Smooth muscle cell (in vitro differentiated cells): ENCODE measurements around the gene BCORL1. TPM values are rescaled to one million over a fixed set of nuclear protein-coding genes. Genes with fewer than 3 reads are reported as not detected.

Experiments
- DNase-seq: peaks from one replicate; lab custom pipeline; 2025; ENCODE audit not compliant: unreplicated experiment; lab: John Stamatoyannopoulos, UW
- H2AFZ ChIP-seq: fragments of 200-600 bp; sonication (generic); 2 replicates; pipeline ENCODE4 v1.6.0; 2016; ENCODE audit warnings: antibody characterized with exemption, low read depth, mild to moderate bottlenecking
- H3F3A ChIP-seq: fragments of 200-600 bp; sonication (generic); 2 replicates; pipeline ENCODE4 v1.6.0; 2017; ENCODE audit warnings: antibody characterized with exemption, low read depth
- H3K27ac ChIP-seq: fragments of 200-600 bp; sonication (generic); 2 replicates; pipeline ENCODE4 v1.5.1; 2016; ENCODE audit warnings: low read depth, mild to moderate bottlenecking
- H3K27me3 ChIP-seq: fragments of 200-600 bp; sonication (generic); 2 replicates; pipeline ENCODE4 v1.6.1; 2016; ENCODE audit warnings: low read depth, mild to moderate bottlenecking
- H3K36me3 ChIP-seq: fragments of 200-600 bp; sonication (generic); 2 replicates; pipeline ENCODE4 v1.5.1; 2016; ENCODE audit warnings: low read depth
- H3K4me1 ChIP-seq: fragments of 200-600 bp; sonication (generic); 2 replicates; pipeline ENCODE4 v1.5.1; 2016; ENCODE audit warnings: low read depth
- H3K4me2 ChIP-seq: fragments of 200-600 bp; sonication (generic); 2 replicates; pipeline ENCODE4 v1.6.0; 2016; ENCODE audit warnings: mild to moderate bottlenecking
- H3K4me3 ChIP-seq: fragments of 200-600 bp; sonication (generic); 2 replicates; pipeline ENCODE4 v1.5.1; 2016; ENCODE audit warnings: mild to moderate bottlenecking
- H3K79me2 ChIP-seq: fragments of 200-600 bp; sonication (generic); 2 replicates; pipeline ENCODE4 v1.6.0; 2016; ENCODE audit warnings: low read depth, mild to moderate bottlenecking
- H3K9ac ChIP-seq: fragments of 200-600 bp; sonication (generic); 2 replicates; pipeline ENCODE4 v1.6.0; 2016; ENCODE audit warnings: low read depth
- H3K9me3 ChIP-seq: fragments of 200-600 bp; sonication (generic); replicated peaks from 2 replicates; pipeline ENCODE4 v1.5.1; 2016; ENCODE audit warnings: low read depth
- H4K20me1 ChIP-seq: fragments of 200-600 bp; sonication (generic); 2 replicates; pipeline ENCODE4 v1.6.0; 2016; ENCODE audit warnings: low read depth
- WGBS: methylation state at CpG from one replicate; pipeline ENCODE4 v1.1.7; 2016; ENCODE audit warnings: low lambda C conversion rate; 5-methylcytosine and 5-hydroxymethylcytosine counted together
- polyA plus RNA-seq: library from polyadenylated mRNA; unstranded; fragments of >200 nt; fragmentation: Nextera tagmentation; extraction: Ambion mirVana; gene quantifications from 2 replicates; pipeline ENCODE4 v1.2.1, GENCODE V29; 2016
- total RNA-seq: library from RNA; depleted of rRNA; stranded (reverse); fragments of >200 nt; gene quantifications from 2 replicates; pipeline ENCODE4 v1.2.3, GENCODE V29; 2014
- TF ChIP-seq, protein P1 (sequence below): fragments of 200-600 bp; sonication (generic); IDR thresholded peaks from 2 replicates; pipeline ENCODE4 v1.5.1; 2017; ENCODE audit warnings: borderline replicate concordance, mild to moderate bottlenecking, antibody characterized with exemption; ENCODE audit not compliant: insufficient read depth, poor library complexity, severe bottlenecking

Gene BCORL1
- total and polyA plus RNA-seq, 2 experiments from 2014 or later: 3.0 to 8.0 TPM

DNA sequence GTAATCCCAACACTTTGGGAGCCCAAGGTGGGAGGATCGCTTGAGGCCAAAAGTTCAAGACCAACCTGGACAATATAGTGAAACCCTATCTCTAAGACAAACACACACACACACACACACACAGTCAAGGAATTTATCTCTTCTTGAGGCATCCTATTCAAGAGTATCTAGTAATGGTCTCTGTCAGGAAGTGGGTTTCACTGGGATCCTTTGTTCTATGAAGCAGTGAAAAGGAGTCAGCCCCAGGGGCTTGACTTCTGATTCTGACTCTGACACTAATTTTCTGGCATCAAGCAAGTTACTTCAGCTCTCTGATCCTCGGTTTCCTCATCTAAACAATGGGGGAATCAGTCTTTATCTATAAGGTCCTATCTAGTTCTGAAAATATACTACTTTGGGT is 41.7 kb upstream of the BCORL1 start:
- TF ChIP-seq, protein P1, sequence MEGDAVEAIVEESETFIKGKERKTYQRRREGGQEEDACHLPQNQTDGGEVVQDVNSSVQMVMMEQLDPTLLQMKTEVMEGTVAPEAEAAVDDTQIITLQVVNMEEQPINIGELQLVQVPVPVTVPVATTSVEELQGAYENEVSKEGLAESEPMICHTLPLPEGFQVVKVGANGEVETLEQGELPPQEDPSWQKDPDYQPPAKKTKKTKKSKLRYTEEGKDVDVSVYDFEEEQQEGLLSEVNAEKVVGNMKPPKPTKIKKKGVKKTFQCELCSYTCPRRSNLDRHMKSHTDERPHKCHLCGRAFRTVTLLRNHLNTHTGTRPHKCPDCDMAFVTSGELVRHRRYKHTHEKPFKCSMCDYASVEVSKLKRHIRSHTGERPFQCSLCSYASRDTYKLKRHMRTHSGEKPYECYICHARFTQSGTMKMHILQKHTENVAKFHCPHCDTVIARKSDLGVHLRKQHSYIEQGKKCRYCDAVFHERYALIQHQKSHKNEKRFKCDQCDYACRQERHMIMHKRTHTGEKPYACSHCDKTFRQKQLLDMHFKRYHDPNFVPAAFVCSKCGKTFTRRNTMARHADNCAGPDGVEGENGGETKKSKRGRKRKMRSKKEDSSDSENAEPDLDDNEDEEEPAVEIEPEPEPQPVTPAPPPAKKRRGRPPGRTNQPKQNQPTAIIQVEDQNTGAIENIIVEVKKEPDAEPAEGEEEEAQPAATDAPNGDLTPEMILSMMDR: no peak
- no peak overlapping the region for H3K9ac ChIP-seq
- H3K27ac ChIP-seq: no peak overlapping the region
- no peak overlapping the region for H2AFZ ChIP-seq
- no peak for DNase-seq
- WGBS: 69% methylated on average over 2 of the region's 2 CpGs
- H3K4me1 ChIP-seq: no peaks in the 10 kb centered on the region
- no peaks in the 10 kb centered on the region for H4K20me1 ChIP-seq
- H3K36me3 ChIP-seq: no peaks in the 10 kb centered on the region
- H3K4me2 ChIP-seq: no peak overlapping the region
- H3F3A ChIP-seq: no peaks in the 10 kb centered on the region
- no peaks in the 10 kb centered on the region for H3K79me2 ChIP-seq
- no peaks in the 10 kb centered on the region for H3K9me3 ChIP-seq
- no peak overlapping the region for H3K4me3 ChIP-seq
- peaks cover 8% of the 10 kb centered on the region for H3K27me3 ChIP-seq

- no peaks in the 10 kb centered on the region for H3F3A ChIP-seq
- no peaks in the 10 kb centered on the region for H3K36me3 ChIP-seq
- no peak for DNase-seq
- 26% methylated on average over 1 of the region's 1 CpG for WGBS
- TF ChIP-seq, protein P1: no peak
- no peak overlapping the region for H3K4me3 ChIP-seq
- H3K9me3 ChIP-seq: no peaks in the 10 kb centered on the region
- no peak overlapping the region for H3K4me2 ChIP-seq
- H3K27me3 ChIP-seq: no peaks in the 10 kb centered on the region
- H3K27ac ChIP-seq: no peak overlapping the region
- no peaks in the 10 kb centered on the region for H4K20me1 ChIP-seq
- no peaks in the 10 kb centered on the region for H3K79me2 ChIP-seq
- no peak overlapping the region for H3K9ac ChIP-seq
- no peaks in the 10 kb centered on the region for H3K4me1 ChIP-seq
- no peak overlapping the region for H2AFZ ChIP-seq
Measured at GRCh38 chrX:129945131-129945530, 37.3 kb upstream of the BCORL1 start.

DNA sequence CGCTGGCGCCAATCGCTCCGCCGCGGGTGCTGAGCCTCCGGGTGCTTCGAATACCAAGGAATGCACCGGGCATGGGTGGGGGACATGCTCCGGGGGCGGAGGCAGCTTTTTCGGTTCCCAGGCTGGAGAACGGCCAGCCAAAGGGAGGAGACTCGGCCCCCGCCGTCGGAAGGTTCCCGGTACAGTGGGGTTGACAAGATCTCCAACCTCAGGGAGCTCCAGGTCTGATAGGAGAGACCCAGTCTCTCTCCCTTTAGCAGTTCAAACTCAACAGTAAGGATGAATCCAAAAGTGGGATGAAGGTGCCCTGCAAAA is 29.1 kb upstream of the BCORL1 start:
- H3F3A ChIP-seq: no peaks in the 10 kb centered on the region
- H3K4me1 ChIP-seq: no peaks in the 10 kb centered on the region
- H3K79me2 ChIP-seq: no peaks in the 10 kb centered on the region
- no peak overlapping the region for H3K9ac ChIP-seq
- H3K27ac ChIP-seq: no peak overlapping the region
- no peaks in the 10 kb centered on the region for H3K36me3 ChIP-seq
- H2AFZ ChIP-seq: no peak overlapping the region
- peak overlapping the region; percentile 84 for H3K4me2 ChIP-seq
- H3K4me3 ChIP-seq: peak overlapping the region; percentile 44
- TF ChIP-seq, protein P1: no peak
- H4K20me1 ChIP-seq: no peaks in the 10 kb centered on the region
- no peak for DNase-seq
- no peaks in the 10 kb centered on the region for H3K27me3 ChIP-seq
- 33% methylated on average over 17 of the region's 18 CpGs for WGBS
- H3K9me3 ChIP-seq: no peaks in the 10 kb centered on the region

- Histone ChIP-seq H3K4me1 (no peaks in the 10 kb centered on the region), H3K36me3 (no peaks in the 10 kb centered on the region), H3K27ac (no peak overlapping the region), H4K20me1 (no peaks in the 10 kb centered on the region), H3K9me3 (no peaks in the 10 kb centered on the region), H2AFZ (no peak overlapping the region), H3K4me3 (no peak overlapping the region), H3K9ac (no peak overlapping the region), H3K27me3 (no peaks in the 10 kb centered on the region), H3F3A (no peaks in the 10 kb centered on the region), H3K79me2 (no peaks in the 10 kb centered on the region), H3K4me2 (no peak overlapping the region)
- TF ChIP-seq, protein P1: no peak
- WGBS: 76% methylated on average over 4 of the region's 4 CpGs
- no peak for DNase-seq
Measured at GRCh38 chrX:129953881-129954280, 28.6 kb upstream of the BCORL1 start.
